ENCODE results near the gene ZNF143. TPM values are rescaled to one million over a fixed set of nuclear protein-coding genes. Genes with fewer than 3 reads are reported as not detected.

ZNF143 gene
- total RNA-seq, 1 donor from 2014 or later: 16.6 TPM

DNA sequence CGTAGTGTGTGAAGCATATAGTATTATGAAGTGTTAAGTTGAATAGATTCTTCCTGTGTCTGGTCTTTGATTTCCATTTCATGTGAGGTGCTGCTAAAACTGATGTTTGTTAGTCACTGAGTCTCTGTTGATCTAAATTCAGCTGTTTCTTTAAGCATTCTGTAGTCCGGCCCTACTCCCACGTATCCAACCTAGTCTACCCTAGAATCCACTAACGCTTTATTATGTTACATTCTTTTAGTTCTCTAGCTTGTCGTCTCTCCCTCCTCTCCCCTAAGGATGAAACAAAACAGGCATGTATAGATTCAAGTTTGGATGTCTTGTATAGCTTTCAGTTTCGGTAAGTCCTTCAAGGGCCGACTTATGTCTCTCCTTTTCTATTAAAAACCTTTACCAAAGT lies 116.7 kb downstream of the ZNF143 start:
- Mint-ChIP-seq H3K27me3 (ENCODE audit: low read depth) (no peaks in the 10 kb centered on the region), H3K4me1 (ENCODE audit: low read depth) (peaks cover 44% of the 10 kb centered on the region), H3K36me3 (ENCODE audit: low read depth) (peaks cover 11% of the 10 kb centered on the region), H3K9me3 (ENCODE audit: low read depth) (no peaks in the 10 kb centered on the region), H3K27ac (ENCODE audit: unreplicated experiment) (peak overlapping the region; percentile 82), H3K4me3 (ENCODE audit: unreplicated experiment) (peak overlapping the region; percentile 88)
- no peak for DNase-seq (ENCODE audit: low spot score)
- TF ChIP-seq, protein P1, sequence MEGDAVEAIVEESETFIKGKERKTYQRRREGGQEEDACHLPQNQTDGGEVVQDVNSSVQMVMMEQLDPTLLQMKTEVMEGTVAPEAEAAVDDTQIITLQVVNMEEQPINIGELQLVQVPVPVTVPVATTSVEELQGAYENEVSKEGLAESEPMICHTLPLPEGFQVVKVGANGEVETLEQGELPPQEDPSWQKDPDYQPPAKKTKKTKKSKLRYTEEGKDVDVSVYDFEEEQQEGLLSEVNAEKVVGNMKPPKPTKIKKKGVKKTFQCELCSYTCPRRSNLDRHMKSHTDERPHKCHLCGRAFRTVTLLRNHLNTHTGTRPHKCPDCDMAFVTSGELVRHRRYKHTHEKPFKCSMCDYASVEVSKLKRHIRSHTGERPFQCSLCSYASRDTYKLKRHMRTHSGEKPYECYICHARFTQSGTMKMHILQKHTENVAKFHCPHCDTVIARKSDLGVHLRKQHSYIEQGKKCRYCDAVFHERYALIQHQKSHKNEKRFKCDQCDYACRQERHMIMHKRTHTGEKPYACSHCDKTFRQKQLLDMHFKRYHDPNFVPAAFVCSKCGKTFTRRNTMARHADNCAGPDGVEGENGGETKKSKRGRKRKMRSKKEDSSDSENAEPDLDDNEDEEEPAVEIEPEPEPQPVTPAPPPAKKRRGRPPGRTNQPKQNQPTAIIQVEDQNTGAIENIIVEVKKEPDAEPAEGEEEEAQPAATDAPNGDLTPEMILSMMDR (IDR thresholded peaks at IDR 0.05): no peak

Other genes with a start within 250 kb of the ZNF143 start
- gene DENND5A, start 195.7 kb upstream of the ZNF143 start, total RNA-seq: 94.0 to 116 TPM (median 111 TPM) in 3 replicates
- gene TMEM41B, start 146.4 kb upstream of the ZNF143 start, total RNA-seq: 24.6 to 30.8 TPM (median 27.9 TPM) in 3 replicates
- gene IPO7, start 76.4 kb upstream of the ZNF143 start, total RNA-seq: 113 to 143 TPM (median 114 TPM) in 3 replicates
- gene WEE1, start 112.7 kb downstream of the ZNF143 start, total RNA-seq: 17.8 to 31.2 TPM (median 17.8 TPM) in 3 replicates
- 20.1 to 25.7 TPM (median 20.4 TPM) in 3 replicates for gene SWAP70, start 203.1 kb downstream of the ZNF143 start, total RNA-seq

Measured in chondrocyte (in vitro differentiated cells).